ENCODE results near the gene TMEM63C.

- TF ChIP-seq CTCF (IDR thresholded peaks at IDR 0.05) (no peak), POLR2A (IDR thresholded peaks at IDR 0.05) (no peak), POLR2AphosphoS5 (IDR thresholded peaks at IDR 0.05) (no peak), EP300 (IDR thresholded peaks at IDR 0.05) (no peak)
Measured at GRCh38 chr14:77284066-77284465, 102.5 kb downstream of the TMEM63C start.
